GM12878 (cell line): ENCODE results near the gene NCKAP5. TPM values are rescaled to one million over a fixed set of nuclear protein-coding genes. Genes with fewer than 3 reads are reported as not detected.

Source experiments
- ATAC-seq: fragments of 200-7000 bp; cut with Tn5 transposase; 3 replicates; pipeline ENCODE4 v1.9.1; 2020; ENCODE audit warnings: mild to moderate bottlenecking, moderate library complexity
- BruUV-seq: library from RNA; stranded (reverse); fragments of 400-500 nt; replicated peaks from 2 replicates; lab custom pipeline; 2021; lab: Mats Ljungman, UMichigan
- CTCF ChIA-PET: fragments of 300-600 bp; sonication (Branson Sonifier 250); formaldehyde crosslinking; extraction: SDS; loops from one replicate; lab custom pipeline; 2021; ENCODE audit warnings: inconsistent platforms; lab: Yijun Ruan, JAX
- POLR2A ChIA-PET: fragments of 350-600 bp; formaldehyde crosslinking; extraction: SDS; loops from one replicate; lab custom pipeline; 2021; ENCODE audit warnings: inconsistent platforms; lab: Charles Lee
- RAD21 ChIA-PET: fragments of 300-600 bp; sonication (Branson Sonifier 250); formaldehyde crosslinking; loops from one replicate; lab custom pipeline; 2023; ENCODE audit warnings: antibody characterized with exemption; ENCODE audit not compliant: unreplicated experiment; lab: Charles Lee
- SMC1A ChIA-PET: fragments of 300-600 bp; sonication (Branson Sonifier 250); formaldehyde crosslinking; loops from one replicate; lab custom pipeline; 2023; ENCODE audit not compliant: unreplicated experiment, uncharacterized antibody; lab: Charles Lee
- DNase-seq: peaks from one replicate; pipeline ENCODE4 v3.0.0-alpha.2; 2011; ENCODE audit warnings: low read depth, low spot score
- FAIRE-seq: peaks from 3 replicates; lab custom pipeline; 2011; peaks lifted over from hg19 to GRCh38; lab: Jason Lieb, UNC
- H2AFZ ChIP-seq: 2 replicates; pipeline ENCODE4 v1.6.0; 2011; ENCODE audit warnings: low read depth, low read length, control low read depth; ENCODE audit not compliant: control insufficient read depth
- H3K27ac ChIP-seq: 2 replicates; pipeline ENCODE4 v1.5.1; 2011; ENCODE audit warnings: control low read depth; ENCODE audit not compliant: control insufficient read depth, insufficient read depth
- H3K27me3 ChIP-seq, 2 experiments: replicated peaks in 1 of 2; 2 replicates each; pipeline versions ENCODE4 v1.6.0 to v1.6.1; 2011; ENCODE audit warnings: low read length in 1 of 2; ENCODE audit not compliant: control insufficient read depth in 2 of 2, insufficient read depth in 2 of 2
- H3K36me3 ChIP-seq, 2 experiments: 2 replicates each; pipeline ENCODE4 v1.5.1; 2011; ENCODE audit warnings: low read length in 1 of 2; ENCODE audit not compliant: control insufficient read depth in 2 of 2, insufficient read depth in 2 of 2
- H3K4me1 ChIP-seq: 2 replicates; pipeline ENCODE4 v1.6.1; 2011; ENCODE audit warnings: mild to moderate bottlenecking, low read length, moderate library complexity, mixed read lengths; ENCODE audit not compliant: control insufficient read depth, insufficient read depth
- H3K4me2 ChIP-seq: 2 replicates; pipeline ENCODE4 v1.6.0; 2011; ENCODE audit warnings: control low read depth; ENCODE audit not compliant: control insufficient read depth, insufficient read depth
- H3K4me3 ChIP-seq: fragments of 200-600 bp; sonication (generic); 2 replicates; pipeline ENCODE4 v1.5.1; 2016
- H3K79me2 ChIP-seq: 2 replicates; pipeline ENCODE4 v1.6.0; 2011; ENCODE audit warnings: low read length; ENCODE audit not compliant: control insufficient read depth, insufficient read depth
- H3K9ac ChIP-seq: 2 replicates; pipeline ENCODE4 v1.8.0; 2011; ENCODE audit warnings: low read length, control low read depth, mixed read lengths; ENCODE audit not compliant: control insufficient read depth, insufficient read depth
- H3K9me3 ChIP-seq: replicated peaks from 3 replicates; pipeline ENCODE4 v1.5.1; 2011; ENCODE audit warnings: mild to moderate bottlenecking, low read length; ENCODE audit not compliant: control insufficient read depth, insufficient read depth
- H4K20me1 ChIP-seq: 2 replicates; pipeline ENCODE4 v1.6.0; 2011; ENCODE audit not compliant: control insufficient read depth, insufficient read depth
- ATF7 ChIP-seq: fragments of 450-650 bp; IDR thresholded peaks from 2 replicates; pipeline ENCODE4 v1.6.1; 2016; ENCODE audit warnings: low read depth, mild to moderate bottlenecking
- BCL11A ChIP-seq: IDR thresholded peaks from 2 replicates; pipeline ENCODE4 v1.6.1; 2011; ENCODE audit warnings: low read depth, low read length
- BMI1 ChIP-seq: fragments of 450-650 bp; IDR thresholded peaks from 2 replicates; pipeline ENCODE4 v1.6.1; 2016; ENCODE audit warnings: mild to moderate bottlenecking, moderate library complexity, borderline replicate concordance
- CBFB ChIP-seq: IDR thresholded peaks from 2 replicates; pipeline ENCODE4 v1.6.1; 2016; ENCODE audit warnings: antibody characterized with exemption, low read depth
- CHD4 ChIP-seq: fragments of 200-600 bp; sonication (generic); IDR thresholded peaks from 2 replicates; pipeline ENCODE4 v1.6.1; 2016; ENCODE audit warnings: mild to moderate bottlenecking
- EZH2 ChIP-seq: IDR thresholded peaks from 2 replicates; pipeline ENCODE4 v1.6.1; 2012; ENCODE audit warnings: low read depth, mild to moderate bottlenecking, control low read depth, inconsistent platforms, low read length, borderline replicate concordance; ENCODE audit not compliant: control insufficient read depth
- HDAC6 ChIP-seq: fragments of 200-600 bp; sonication (generic); IDR thresholded peaks from one replicate; pipeline ENCODE4 v1.8.0; 2017; ENCODE audit warnings: antibody characterized with exemption; ENCODE audit not compliant: unreplicated experiment
- LARP7 ChIP-seq: fragments of 450-650 bp; IDR thresholded peaks from 2 replicates; pipeline ENCODE4 v1.6.1; 2017; ENCODE audit warnings: mild to moderate bottlenecking
- NFYB ChIP-seq: IDR thresholded peaks from 2 replicates; pipeline ENCODE4 v1.6.1; 2011; ENCODE audit warnings: low read depth, mild to moderate bottlenecking, low read length, improper control_type of control experiment, moderate library complexity; ENCODE audit not compliant: insufficient read depth
- NR2C2 ChIP-seq: IDR thresholded peaks from 2 replicates; pipeline ENCODE4 v1.6.1; 2011; ENCODE audit warnings: borderline replicate concordance, low read depth; ENCODE audit not compliant: control insufficient read depth, insufficient read length
- RELA ChIP-seq: fragments of 450-650 bp; IDR thresholded peaks from 2 replicates; pipeline ENCODE4 v1.8.0; 2014; ENCODE audit warnings: borderline replicate concordance; ENCODE audit not compliant: partially characterized antibody
- SREBF2 ChIP-seq: IDR thresholded peaks from 2 replicates; pipeline ENCODE4 v1.6.1; 2012; ENCODE audit warnings: mild to moderate bottlenecking, low read length
- TCF7 ChIP-seq: IDR thresholded peaks from 2 replicates; pipeline ENCODE4 v1.6.1; 2014; ENCODE audit warnings: antibody characterized with exemption, borderline replicate concordance
- YY1 ChIP-seq: IDR thresholded peaks from 2 replicates; pipeline ENCODE4 v1.6.1; 2011; ENCODE audit warnings: low read depth, mild to moderate bottlenecking, low read length
- ZNF687 ChIP-seq: fragments of 450-650 bp; IDR thresholded peaks from 2 replicates; pipeline ENCODE4 v1.6.1; 2017; ENCODE audit warnings: mild to moderate bottlenecking, moderate library complexity
- WGBS: methylation state at CpG from one replicate; pipeline ENCODE4 v1.1.6; 2016; ENCODE audit warnings: low lambda C conversion rate; ENCODE audit not compliant: insufficient replicate concordance, insufficient coverage; ENCODE audit errors: missing lambda C conversion rate; 5-methylcytosine and 5-hydroxymethylcytosine counted together
- in situ Hi-C: fragments of 300-500 bp; cut with MboI; formaldehyde crosslinking; loops from 9 replicates; pipeline ENCODE4 v1.14.3; 2018; ENCODE audit warnings: mixed read lengths
- intact Hi-C: fragments of 100-400 bp; cut with micrococcal nuclease; formaldehyde crosslinking; loops from one replicate; pipeline ENCODE4 v1.14.2; 2022; ENCODE audit not compliant: unreplicated experiment
- polyA plus RNA-seq, 11 experiments: library from polyadenylated mRNA; depleted of rRNA in 4 of 11; unstranded in 6 of 11; stranded (reverse) in 5 of 11; fragments of >200 nt; fragmentation: Nextera tagmentation in 4 of 11; fragmentation: Illumina TruSeq in 1 of 11; extraction: Ambion mirVana in 4 of 11; extraction: Trizol in 1 of 11; gene quantifications; 1 replicate in 1 of 11; 2 replicates in 10 of 11; pipeline versions ENCODE4 v1.2.1 to v1.2.3, GENCODE V29; 2011 to 2016; ENCODE audit warnings: inconsistent platforms in 2 of 11, missing spikeins in 2 of 11, low read depth in 1 of 11
- total RNA-seq, 4 experiments: library from RNA; depleted of rRNA in 3 of 4; stranded (reverse); fragments of >200 nt in 3 of 4; fragmentation: Illumina TruSeq in 1 of 4; extraction: Trizol in 1 of 4; gene quantifications; 2 replicates each; pipeline versions ENCODE4 v1.2.1 to v1.2.3, GENCODE V29; 2013 to 2021

Gene NCKAP5
- total and polyA plus RNA-seq, 10 of the 15 experiments (the other 5 are each of a cell fraction or from before 2014, with no cell fraction given) = 0.06 to 0.44 (median 0.16) TPM

GRCh38 chr2:132850688-132851087 is 717.6 kb downstream of the NCKAP5 start:
- no peak for TF ChIP-seq NFYB
- no peak for TF ChIP-seq YY1
- no peak overlapping the region for H3K9ac ChIP-seq
- no peaks in the 10 kb centered on the region; a peak in 1 of 4 replicates for H3K27me3 ChIP-seq
- H2AFZ ChIP-seq = no peak overlapping the region
- RAD21 ChIA-PET = interaction anchor here (0.7 kb wide), 1 partner anchor 152 kb away, joined by 3 read pairs; no protein-coding TSS in a partner anchor
- CTCF ChIA-PET = interaction anchor here (3.3 kb wide), 1 partner anchor 200 kb away, joined by 15 read pairs; no protein-coding TSS in a partner anchor
- no peaks in the 10 kb centered on the region for H3K36me3 ChIP-seq
- DNase-seq (no peak), ATAC-seq (no peak), FAIRE-seq (no peak)
- H3K4me3 ChIP-seq = no peak overlapping the region
- H4K20me1 ChIP-seq = no peaks in the 10 kb centered on the region
- BruUV-seq = no TSS peak
- SMC1A ChIA-PET = interaction anchor here (1.4 kb wide), 1 partner anchor 11 kb away, joined by 5 read pairs; no protein-coding TSS in a partner anchor
- intact Hi-C loops = no loop called here
- POLR2A ChIA-PET = no interaction called here
- H3K79me2 ChIP-seq = no peaks in the 10 kb centered on the region
- WGBS = 35% methylated on average over 4 of the region's 4 CpGs
- in situ Hi-C loops = no loop called here
- H3K9me3 ChIP-seq = no peaks in the 10 kb centered on the region
- no peaks in the 10 kb centered on the region for H3K4me1 ChIP-seq
- H3K27ac ChIP-seq = no peak overlapping the region
- H3K4me2 ChIP-seq = no peak overlapping the region

- Histone ChIP-seq H3K4me3 (no peak overlapping the region), H4K20me1 (no peaks in the 10 kb centered on the region), H3K4me1 (no peaks in the 10 kb centered on the region), H3K27me3 (no peaks in the 10 kb centered on the region; a peak in 1 of 4 replicates), H3K27ac (no peak overlapping the region), H3K79me2 (no peaks in the 10 kb centered on the region), H3K9me3 (no peaks in the 10 kb centered on the region), H3K9ac (no peak overlapping the region), H2AFZ (no peak overlapping the region), H3K36me3 (no peaks in the 10 kb centered on the region), H3K4me2 (no peak overlapping the region)
- POLR2A ChIA-PET = no interaction called here
- intact Hi-C loops (no loop called here), in situ Hi-C loops (no loop called here)
- RAD21 ChIA-PET = interaction anchor here (1.1 to 1.2 kb wide), 2 partner anchors 302 to 322 kb away, joined by 3 read pairs; no protein-coding TSS in a partner anchor
- CTCF ChIA-PET = no interaction called here
- ATAC-seq (no peak), FAIRE-seq (no peak), DNase-seq (no peak)
- WGBS = 0% methylated on average over 1 of the region's 1 CpG
- no TSS peak for BruUV-seq
- SMC1A ChIA-PET = interaction anchor here (0.8 to 2.9 kb wide), 5 partner anchors 8 to 186 kb away, joined by 3 to 12 read pairs (median 4); no protein-coding TSS in a partner anchor
- TF ChIP-seq SREBF2 (no peak), NR2C2 (no peak), BCL11A (no peak), TCF7 (no peak), CBFB (no peak), ATF7 (no peak), ZNF687 (no peak), LARP7 (no peak), CHD4 (no peak), RELA (no peak), BMI1 (no peak), EZH2 (no peak), HDAC6 (no peak)
These were observed 719.1 kb downstream of the NCKAP5 start for GRCh38 chr2:132849118-132849517.
